PC-9 (cell line): ENCODE results near the gene SYT1. TPM values are rescaled to one million over a fixed set of nuclear protein-coding genes. Genes with fewer than 3 reads are reported as not detected.

Experiments used
- BruUV-seq: library from RNA; stranded (reverse); fragments of 400-500 nt; replicated peaks from 2 replicates; lab custom pipeline; 2021; lab: Mats Ljungman, UMichigan
- CTCF ChIA-PET: fragments of 300-600 bp; sonication (Branson Sonifier 250); formaldehyde crosslinking; loops from one replicate; lab custom pipeline; 2022; ENCODE audit warnings: antibody characterized with exemption; lab: Charles Lee
- POLR2A ChIA-PET: fragments of 300-600 bp; sonication (Branson Sonifier 250); formaldehyde crosslinking; loops from one replicate; lab custom pipeline; 2022; ENCODE audit warnings: antibody characterized with exemption; ENCODE audit not compliant: unreplicated experiment; lab: Charles Lee
- DNase-seq, 2 experiments: peaks; one replicate each; pipeline versions ENCODE4 v3.0.0 to v3.0.0-alpha.2; 2015 to 2022; ENCODE audit warnings: mixed read lengths in 1 of 2
- H2AFZ ChIP-seq: fragments of 200-600 bp; sonication (generic); 2 replicates; pipeline ENCODE4 v1.8.1; 2017; ENCODE audit warnings: antibody characterized with exemption
- H3F3A ChIP-seq: fragments of 200-600 bp; sonication (generic); 2 replicates; pipeline ENCODE4 v1.8.1; 2017; ENCODE audit warnings: antibody characterized with exemption, mild to moderate bottlenecking, low read depth; ENCODE audit not compliant: insufficient read depth
- H3K27ac ChIP-seq: fragments of 200-600 bp; sonication (generic); 2 replicates; pipeline ENCODE4 v1.6.1; 2016; ENCODE audit warnings: mixed run types
- H3K27me3 ChIP-seq: fragments of 200-600 bp; sonication (generic); 2 replicates; pipeline ENCODE4 v1.6.1; 2016; ENCODE audit warnings: low read depth, mixed run types; ENCODE audit not compliant: insufficient read depth
- H3K36me3 ChIP-seq: fragments of 200-600 bp; sonication (generic); 2 replicates; pipeline ENCODE4 v1.6.1; 2016; ENCODE audit warnings: low read depth, mixed run types
- H3K4me1 ChIP-seq: fragments of 200-600 bp; sonication (generic); replicated peaks from 2 replicates; pipeline ENCODE4 v1.6.1; 2016; ENCODE audit warnings: mixed run types; ENCODE audit not compliant: insufficient read depth
- H3K4me2 ChIP-seq: fragments of 200-600 bp; sonication (generic); 2 replicates; pipeline ENCODE4 v1.6.1; 2017; ENCODE audit warnings: mixed run types
- H3K4me3 ChIP-seq: fragments of 200-600 bp; sonication (generic); 2 replicates; pipeline ENCODE4 v1.6.1; 2016; ENCODE audit warnings: mixed run types
- H3K79me2 ChIP-seq: fragments of 200-600 bp; sonication (generic); 2 replicates; pipeline ENCODE4 v1.6.1; 2017; ENCODE audit warnings: low read depth, mixed run types
- H3K9me2 ChIP-seq: fragments of 200-600 bp; sonication (generic); 2 replicates; pipeline ENCODE4 v1.8.1; 2017; ENCODE audit warnings: mild to moderate bottlenecking; ENCODE audit not compliant: insufficient read depth
- H3K9me3 ChIP-seq: fragments of 200-600 bp; sonication (generic); 2 replicates; pipeline ENCODE4 v1.8.1; 2016; ENCODE audit warnings: low read depth; ENCODE audit not compliant: insufficient read depth
- H4K20me1 ChIP-seq: fragments of 200-600 bp; sonication (generic); 2 replicates; pipeline ENCODE4 v1.8.1; 2017; ENCODE audit not compliant: insufficient read depth
- CTCF ChIP-seq: fragments of 200-600 bp; sonication (generic); conservative IDR thresholded peaks from 2 replicates; pipeline ENCODE4 v1.6.1; 2017; ENCODE audit warnings: mixed run types, antibody characterized with exemption, mild to moderate bottlenecking, moderate library complexity
- EZH2 ChIP-seq: fragments of 200-600 bp; sonication (generic); IDR thresholded peaks from 2 replicates; pipeline ENCODE4 v1.8.0; 2017; ENCODE audit warnings: antibody characterized with exemption, low read depth
- intact Hi-C: fragments of 100-400 bp; cut with micrococcal nuclease; formaldehyde crosslinking; loops from one replicate; pipeline ENCODE4 v1.10.0; 2022; ENCODE audit not compliant: unreplicated experiment
- total RNA-seq: library from RNA; stranded (reverse); gene quantifications from 2 replicates; pipeline ENCODE4 v1.2.3, GENCODE V29; 2021

SYT1 gene
- total RNA-seq, 1 experiment from 2014 or later: 1.2 TPM

GRCh38 chr12:78959556-78959955 is 95.0 kb downstream of the SYT1 start:
- intact Hi-C loops: no loop called here
- no peaks in the 10 kb centered on the region for H3K9me2 ChIP-seq
- H4K20me1 ChIP-seq: no peaks in the 10 kb centered on the region
- H3K4me2 ChIP-seq: no peak overlapping the region
- H3K4me3 ChIP-seq: no peak overlapping the region
- TF ChIP-seq EZH2 (no peak), CTCF (no peak)
- BruUV-seq: no TSS peak
- 0 out of 2 replicates have a peak, but pooled peaks cover 7% of the 10 kb centered on the region for H3K4me1 ChIP-seq
- no peak overlapping the region for H3K27ac ChIP-seq
- H2AFZ ChIP-seq: no peak overlapping the region
- ChIA-PET CTCF (no interaction called here), POLR2A (no interaction called here)
- no peaks in the 10 kb centered on the region for H3K79me2 ChIP-seq
- no peaks in the 10 kb centered on the region for H3K9me3 ChIP-seq
- no peaks in the 10 kb centered on the region for H3F3A ChIP-seq
- no peak for DNase-seq
- no peaks in the 10 kb centered on the region for H3K27me3 ChIP-seq
- H3K36me3 ChIP-seq: no peaks in the 10 kb centered on the region

- Histone ChIP-seq H3K4me3 (no peak overlapping the region), H3K27ac (no peak overlapping the region), H3K4me2 (no peak overlapping the region), H3K27me3 (no peaks in the 10 kb centered on the region), H3K79me2 (no peaks in the 10 kb centered on the region), H3K9me2 (no peaks in the 10 kb centered on the region), H4K20me1 (no peaks in the 10 kb centered on the region), H3K4me1 (0 out of 2 replicates have a peak, but pooled peaks cover 7% of the 10 kb centered on the region), H3F3A (no peaks in the 10 kb centered on the region), H2AFZ (no peak overlapping the region), H3K36me3 (no peaks in the 10 kb centered on the region), H3K9me3 (no peaks in the 10 kb centered on the region)
- ChIA-PET POLR2A (no interaction called here), CTCF (no interaction called here)
- TF ChIP-seq CTCF (no peak), EZH2 (no peak)
- no peak for DNase-seq
- no TSS peak for BruUV-seq
- intact Hi-C loops: no loop called here
Observed at GRCh38 chr12:78961171-78961570, 96.6 kb downstream of the SYT1 start.

GRCh38 chr12:78963439-78964227 is 99.1 kb downstream of the SYT1 start:
- intact Hi-C loops: no loop called here
- Histone ChIP-seq H3K4me3 (no peak overlapping the region), H2AFZ (no peak overlapping the region), H3K36me3 (no peaks in the 10 kb centered on the region), H4K20me1 (no peaks in the 10 kb centered on the region), H3K9me3 (no peaks in the 10 kb centered on the region), H3K27ac (no peak overlapping the region), H3K27me3 (no peaks in the 10 kb centered on the region), H3K4me1 (0 out of 2 replicates have a peak, but pooled peaks cover 7% of the 10 kb centered on the region), H3K4me2 (no peak overlapping the region), H3K9me2 (no peaks in the 10 kb centered on the region), H3K79me2 (no peaks in the 10 kb centered on the region), H3F3A (no peaks in the 10 kb centered on the region)
- POLR2A ChIA-PET: no interaction called here
- no peak for TF ChIP-seq EZH2
- no TSS peak for BruUV-seq
- CTCF ChIA-PET: no interaction called here
- peak in 1 of 2 experiments; percentile 10 for DNase-seq
